EL (cell line): ENCODE results near the gene SYNPO.
A peak's percentile ranks its signal among the peaks of the same experiment; 100 is the strongest.

Source experiments
- DNase-seq: peaks from one replicate; pipeline ENCODE4 v3.0.0-alpha.2; 2016

Gene SYNPO

GRCh38 chr5:150625831-150626746, 14.4 kb upstream of the SYNPO start:
- no peak for DNase-seq

GRCh38 chr5:150626853-150627276, 13.6 kb upstream of the SYNPO start:
- no peak for DNase-seq

- peak; percentile 57 for DNase-seq
These were observed 12.5 kb upstream of the SYNPO start for GRCh38 chr5:150627731-150628545.

GRCh38 chr5:150628936-150629485, 11.4 kb upstream of the SYNPO start:
- DNase-seq: peak; percentile 27

- no peak for DNase-seq
These were observed 10.4 kb upstream of the SYNPO start for GRCh38 chr5:150630016-150630415.

- DNase-seq: no peak
These were observed 9.8 kb upstream of the SYNPO start for GRCh38 chr5:150630461-150631325.

GRCh38 chr5:150631326-150631701, 9.1 kb upstream of the SYNPO start:
- DNase-seq: no peak

GRCh38 chr5:150632305-150633160, 7.9 kb upstream of the SYNPO start:
- DNase-seq: peak; percentile 68

GRCh38 chr5:150633429-150633828, 7.0 kb upstream of the SYNPO start:
- no peak for DNase-seq

- DNase-seq: peak; percentile 79
These were observed 3.8 kb upstream of the SYNPO start for GRCh38 chr5:150636391-150637244.

- peak; percentile 95 for DNase-seq
These were observed 3.0 kb upstream of the SYNPO start for GRCh38 chr5:150637245-150638052.

GRCh38 chr5:150638053-150638444, 2.4 kb upstream of the SYNPO start:
- DNase-seq: no peak

GRCh38 chr5:150638488-150639376, 1.7 kb upstream of the SYNPO start:
- DNase-seq: no peak

- DNase-seq: no peak
These were observed 1.1 kb upstream of the SYNPO start for GRCh38 chr5:150639377-150639692.

GRCh38 chr5:150639751-150640150, 709 bp upstream of the SYNPO start:
- no peak for DNase-seq

GRCh38 chr5:150641006-150641570, 628 bp downstream of the SYNPO start:
- peak; percentile 86 for DNase-seq

GRCh38 chr5:150641824-150642566, 1.5 kb downstream of the SYNPO start:
- DNase-seq: peak; percentile 36

GRCh38 chr5:150642567-150642927, 2.1 kb downstream of the SYNPO start:
- peak; percentile 95 for DNase-seq
